ENCODE results near the gene TMEM95. TPM values are rescaled to one million over a fixed set of nuclear protein-coding genes. Genes with fewer than 3 reads are reported as not detected.

Gene TMEM95
- total and polyA plus RNA-seq, 2 of the 8 experiments (the other 6 are each of a cell fraction or from before 2014, with no cell fraction given): not detected

GRCh38 chr17:7367918-7368598, 13.1 kb downstream of the TMEM95 start:
- no peak overlapping the region for H3K18ac ChIP-seq (ENCODE audit: extremely low read depth, low read length)
- no peaks in the 10 kb centered on the region for H3K27me3 ChIP-seq (replicated peaks in 1 of 4; ENCODE audit: control insufficient read depth in 3 of 4, extremely low read depth in 1 of 4, insufficient read depth in 3 of 4, low read length in 3 of 4)
- no peaks in the 10 kb centered on the region for H3K23me2 ChIP-seq (ENCODE audit: low read depth, low read length)
- no peak overlapping the region for H3K9ac ChIP-seq (replicated peaks in 1 of 4; ENCODE audit: extremely low read depth in 1 of 4, low read depth in 3 of 4, low read length in 3 of 4)
- ChIA-PET CTCF (ENCODE audit: partially characterized antibody) (interaction anchor here (0.6 to 2.5 kb wide), 9 partner anchors 12 to 193 kb away, joined by 3 to 16 read pairs (median 3); partner anchors contain the start of gene TMEM95), POLR2A (ENCODE audit: partially characterized antibody) (interaction anchor here (0.6 to 2.7 kb wide), 13 partner anchors 11 to 213 kb away, joined by 3 to 10 read pairs (median 3); partner anchors contain the start of genes POLR2A, TMEM256, TMEM95 and TNK1)
- no peaks in the 10 kb centered on the region for H3K79me1 ChIP-seq (ENCODE audit: low read depth, low read length)
- no peak overlapping the region for H3K4ac ChIP-seq (replicated peaks; ENCODE audit: insufficient read length, low read depth, low read length)
- H2BK120ac ChIP-seq (replicated peaks; ENCODE audit: low read depth, low read length): peak overlapping the region; percentile 33
- peak overlapping the region; percentile 54 for H4K91ac ChIP-seq (replicated peaks; ENCODE audit: insufficient read length, low read length)
- no peaks in the 10 kb centered on the region for H3K79me2 ChIP-seq (ENCODE audit: control insufficient read depth in 1 of 2, insufficient read depth in 2 of 2, low read length in 2 of 2)
- 0 out of 2 replicates have a peak overlapping the region, but pooled peaks have one; percentile 31 for H2BK15ac ChIP-seq (ENCODE audit: low read length)
- H2BK20ac ChIP-seq (ENCODE audit: low read length): no peak overlapping the region
- no peak overlapping the region for H3K14ac ChIP-seq (ENCODE audit: insufficient read length)
- H2BK5ac ChIP-seq (ENCODE audit: low read depth, low read length): no peak overlapping the region
- H3K4me1 ChIP-seq (replicated peaks in 1 of 4; ENCODE audit: control insufficient read depth in 3 of 4, insufficient read depth in 4 of 4, low read length in 3 of 4): peaks cover 0 to 11% (median 4%) of the 10 kb centered on the region in 4 experiments; a peak in 5 of 7 replicates
- peak overlapping the region; percentile 1; the same call in 1 of the 2 replicates for H2AFZ ChIP-seq (ENCODE audit: low read length)
- no peak overlapping the region for H3K27ac ChIP-seq (ENCODE audit: low read depth, low read length)
- no peak for FAIRE-seq
- 0 out of 2 replicates have a peak overlapping the region, but pooled peaks have one; percentile 27 for H2BK12ac ChIP-seq (ENCODE audit: low read depth, low read length)
- no peak overlapping the region for H2AK5ac ChIP-seq (ENCODE audit: low read depth, low read length)
- WGBS, 2 experiments (ENCODE audit: extremely low coverage in 1 of 2, insufficient coverage in 1 of 2, insufficient read length in 1 of 2, insufficient replicate concordance in 2 of 2, low coverage in 1 of 2, low lambda C conversion rate in 2 of 2, missing lambda C conversion rate in 1 of 2): 68% methylated on average over 11 of the region's 13 CpGs; no CpG with 5 or more reads in 1 of the 2 experiments
- no peaks in the 10 kb centered on the region for H3K36me3 ChIP-seq (ENCODE audit: control insufficient read depth in 2 of 4, insufficient read depth in 4 of 4, low read length in 3 of 4)
- H3K4me3 ChIP-seq (ENCODE audit: extremely low read depth in 1 of 4, insufficient read depth in 2 of 4, low read depth in 3 of 4, low read length in 4 of 4): peak overlapping the region in 1 of 4 experiments; percentile 37; a peak in 1 of 8 replicates
- H3K9me3 ChIP-seq (ENCODE audit: insufficient read depth in 2 of 2, low read depth in 1 of 2, low read length in 1 of 2): no peaks in the 10 kb centered on the region
- no peak overlapping the region for H4K8ac ChIP-seq (ENCODE audit: extremely low read depth, insufficient read depth, low read length)
- no peaks in the 10 kb centered on the region for H4K20me1 ChIP-seq (replicated peaks in 1 of 2; ENCODE audit: control insufficient read depth in 1 of 2, insufficient read depth in 2 of 2, low read length in 2 of 2)
- H3K56ac ChIP-seq (replicated peaks; ENCODE audit: insufficient read length, low read depth, low read length): no peak overlapping the region
- H3K4me2 ChIP-seq (ENCODE audit: insufficient read depth in 1 of 2, low read depth in 2 of 2, low read length in 2 of 2): peak overlapping the region; percentile 51 to 52
- H3K23ac ChIP-seq (ENCODE audit: insufficient read length): no peak overlapping the region
- H4K5ac ChIP-seq (ENCODE audit: insufficient read length, low read depth, low read length): no peak overlapping the region
- no peak for DNase-seq (ENCODE audit: low read depth in 1 of 2, low spot score in 2 of 2)
- TF ChIP-seq TEAD4 (IDR thresholded peaks at IDR 0.05; ENCODE audit: low read depth, low read length) (0 out of 2 replicates have a peak, but pooled peaks have one; percentile 6), RAD21 (IDR thresholded peaks at IDR 0.05 in 1 of 2, conservative IDR thresholded peaks at IDR 0.05 in 1 of 2; ENCODE audit: low read depth in 2 of 2, low read length in 2 of 2) (no peak)

Data from H1 (cell line).